OCI-LY7 (cell line): Measurements from ENCODE around the gene SLC9B1.
"Not testable (repeated sequence)": the region's sequence is repeated elsewhere in the genome, so short reads cannot be mapped to it uniquely, and the experiment has no call there.

Experiments used
- EZH2phosphoT487 ChIP-seq: fragments of 200-600 bp; sonication (generic); IDR thresholded peaks from 2 replicates; pipeline ENCODE4 v1.6.1; 2018; ENCODE audit warnings: low read depth, borderline replicate concordance, mild to moderate bottlenecking, mixed run types, antibody characterized with exemption, low read length, moderate library complexity, mixed read lengths
- TF ChIP-seq, protein P1 (sequence below): fragments of 200-600 bp; sonication (generic); conservative IDR thresholded peaks from 2 replicates; pipeline ENCODE4 v1.5.1; 2014; ENCODE audit warnings: mild to moderate bottlenecking, antibody characterized with exemption, low read length, moderate library complexity, mixed read lengths

DNA sequence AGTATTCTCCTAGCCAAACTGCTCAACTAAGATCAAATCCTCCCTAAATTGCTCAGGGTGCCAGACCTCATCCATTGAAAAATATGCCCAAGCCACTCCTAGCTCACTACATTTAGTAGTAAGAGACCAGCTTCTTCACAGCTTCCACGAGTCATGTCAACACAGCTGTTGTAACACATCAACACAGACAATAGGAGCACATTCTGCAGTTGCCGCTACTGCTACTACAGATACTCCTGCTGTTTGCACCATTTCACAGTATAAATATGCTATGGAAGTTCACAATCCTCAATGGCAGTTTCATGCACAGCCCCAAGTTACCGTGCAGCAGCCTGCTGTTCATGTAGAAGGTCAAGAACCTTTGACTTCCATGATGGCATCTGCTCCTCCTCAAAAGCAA is 121.9 kb downstream of the SLC9B1 start:
- TF ChIP-seq, protein P1, sequence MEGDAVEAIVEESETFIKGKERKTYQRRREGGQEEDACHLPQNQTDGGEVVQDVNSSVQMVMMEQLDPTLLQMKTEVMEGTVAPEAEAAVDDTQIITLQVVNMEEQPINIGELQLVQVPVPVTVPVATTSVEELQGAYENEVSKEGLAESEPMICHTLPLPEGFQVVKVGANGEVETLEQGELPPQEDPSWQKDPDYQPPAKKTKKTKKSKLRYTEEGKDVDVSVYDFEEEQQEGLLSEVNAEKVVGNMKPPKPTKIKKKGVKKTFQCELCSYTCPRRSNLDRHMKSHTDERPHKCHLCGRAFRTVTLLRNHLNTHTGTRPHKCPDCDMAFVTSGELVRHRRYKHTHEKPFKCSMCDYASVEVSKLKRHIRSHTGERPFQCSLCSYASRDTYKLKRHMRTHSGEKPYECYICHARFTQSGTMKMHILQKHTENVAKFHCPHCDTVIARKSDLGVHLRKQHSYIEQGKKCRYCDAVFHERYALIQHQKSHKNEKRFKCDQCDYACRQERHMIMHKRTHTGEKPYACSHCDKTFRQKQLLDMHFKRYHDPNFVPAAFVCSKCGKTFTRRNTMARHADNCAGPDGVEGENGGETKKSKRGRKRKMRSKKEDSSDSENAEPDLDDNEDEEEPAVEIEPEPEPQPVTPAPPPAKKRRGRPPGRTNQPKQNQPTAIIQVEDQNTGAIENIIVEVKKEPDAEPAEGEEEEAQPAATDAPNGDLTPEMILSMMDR = not testable (repeated sequence)
- TF ChIP-seq EZH2phosphoT487 = not testable (repeated sequence)
